HG02973 (cell line): Measurements from ENCODE around the gene LHX5.
"Not testable (repeated sequence)": the region's sequence is repeated elsewhere in the genome, so short reads cannot be mapped to it uniquely, and the experiment has no call there.

Source experiments
- ATAC-seq: cut with Tn5 transposase; IDR thresholded peaks from one replicate; pipeline ENCODE4 v1.9.1; 2021; ENCODE audit warnings: moderate library complexity; ENCODE audit not compliant: unreplicated experiment

LHX5 gene

DNA sequence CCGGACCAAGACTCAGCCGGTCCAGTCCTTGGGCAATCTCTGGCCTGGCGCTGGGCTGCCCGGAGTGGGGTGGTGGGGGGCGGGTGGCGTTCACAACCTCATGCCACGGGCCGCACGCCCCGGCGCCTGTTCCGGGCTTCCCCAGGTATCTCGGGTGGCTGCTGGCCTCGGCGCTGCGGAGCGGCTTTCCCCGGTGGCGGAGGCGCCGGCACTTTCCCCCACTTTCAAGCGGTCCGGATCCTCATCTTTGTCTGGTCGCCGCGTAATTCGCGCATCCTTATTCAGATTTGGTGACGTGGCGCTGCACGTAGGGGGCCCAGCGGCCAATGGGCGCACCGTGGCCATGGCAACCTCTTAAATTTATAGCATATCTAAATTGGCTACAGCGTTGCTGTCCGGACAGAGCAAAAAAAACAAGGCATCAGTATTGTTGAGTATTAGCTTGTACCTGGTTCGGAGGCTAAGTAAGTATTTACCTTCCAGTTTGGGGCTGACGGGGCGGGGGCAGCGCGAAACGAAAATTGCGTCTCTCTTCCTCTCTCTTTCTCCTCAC lies at the start of gene LHX5:
Gene LHX5 (minus strand): TSS at position 253 of the 553 bp plus-strand sequence. CDS start 373 bp downstream, outside the sequence.
- ATAC-seq: no peak

DNA sequence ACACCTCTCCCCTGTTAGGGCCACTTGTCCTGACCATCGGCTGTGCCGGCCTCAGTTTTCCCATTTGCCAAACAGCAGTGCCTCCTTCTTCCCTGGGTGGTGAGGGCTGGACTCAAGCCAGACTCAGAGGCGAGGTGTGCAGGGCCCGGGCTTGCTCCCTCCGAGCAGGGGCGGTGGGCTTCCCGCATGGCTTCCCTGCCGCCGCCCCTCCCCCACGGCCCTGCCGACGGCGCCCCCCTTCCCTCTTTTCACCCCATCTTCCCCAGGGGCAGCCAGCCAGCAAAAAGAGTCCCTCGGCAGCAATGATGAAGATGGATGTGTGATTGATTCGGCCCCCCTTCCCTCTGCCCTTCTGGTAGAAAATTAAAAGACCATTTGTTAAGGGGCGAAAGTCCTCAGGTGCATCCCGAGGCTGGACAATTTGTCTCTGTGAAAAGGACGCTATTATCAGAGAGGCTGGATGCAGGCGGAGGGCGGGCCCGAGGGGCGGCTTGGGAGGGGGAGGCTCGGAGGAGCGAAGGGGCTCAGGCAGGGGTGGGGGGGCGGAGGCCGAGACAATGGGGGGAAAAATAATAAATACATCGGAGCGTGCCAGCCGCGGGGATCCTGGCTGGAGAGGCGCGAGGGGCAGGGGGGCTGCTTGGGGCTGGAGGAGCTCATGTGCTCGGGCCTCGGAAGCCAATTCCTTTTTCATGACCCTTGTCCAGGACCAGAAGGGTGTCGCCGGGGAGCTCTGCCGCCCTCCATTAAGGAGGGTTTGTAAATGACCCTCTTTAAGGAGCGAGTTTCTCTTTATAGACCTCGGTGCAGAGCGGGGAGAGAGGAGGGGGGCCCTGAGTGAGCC lies 48.0 kb upstream of the LHX5 start:
- ATAC-seq: no peak

DNA sequence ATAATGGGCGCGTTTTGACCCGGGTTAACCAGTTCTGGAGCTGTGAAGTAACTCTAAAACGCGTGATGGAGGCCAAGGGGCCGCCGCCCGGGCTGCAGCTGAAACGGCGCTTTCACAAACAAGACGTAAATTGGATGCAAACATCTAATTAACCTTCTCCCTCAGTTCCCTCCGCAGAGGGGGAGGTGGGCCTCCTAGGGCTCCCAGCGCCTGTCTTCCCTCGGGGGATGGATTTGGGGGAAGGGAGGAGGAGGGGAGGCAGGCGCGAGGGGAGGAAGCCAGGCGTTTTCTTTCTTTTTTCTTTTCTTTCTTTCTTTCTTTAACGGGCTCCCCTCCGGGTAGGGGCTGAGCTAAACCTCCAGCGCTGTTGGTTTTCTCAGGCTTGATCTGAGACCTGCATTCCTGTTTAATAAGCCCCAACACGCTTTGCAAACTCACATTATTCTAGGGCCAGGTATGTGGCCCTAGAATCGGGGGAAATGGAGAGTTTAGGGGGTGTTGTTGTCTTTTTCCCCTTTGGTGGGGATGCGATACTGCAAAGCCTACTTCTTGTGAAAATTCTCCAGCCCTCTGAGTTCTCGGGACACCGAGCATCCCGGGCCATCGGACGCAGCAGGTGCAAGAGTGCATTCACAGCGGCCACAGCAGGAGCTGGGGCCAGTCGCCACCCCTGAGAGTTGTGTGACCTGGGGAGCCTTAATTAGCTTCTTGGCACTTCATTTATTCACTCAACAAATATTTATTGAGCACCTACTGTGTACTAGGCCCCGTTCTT lies 43.6 kb upstream of the LHX5 start:
- no peak for ATAC-seq

DNA sequence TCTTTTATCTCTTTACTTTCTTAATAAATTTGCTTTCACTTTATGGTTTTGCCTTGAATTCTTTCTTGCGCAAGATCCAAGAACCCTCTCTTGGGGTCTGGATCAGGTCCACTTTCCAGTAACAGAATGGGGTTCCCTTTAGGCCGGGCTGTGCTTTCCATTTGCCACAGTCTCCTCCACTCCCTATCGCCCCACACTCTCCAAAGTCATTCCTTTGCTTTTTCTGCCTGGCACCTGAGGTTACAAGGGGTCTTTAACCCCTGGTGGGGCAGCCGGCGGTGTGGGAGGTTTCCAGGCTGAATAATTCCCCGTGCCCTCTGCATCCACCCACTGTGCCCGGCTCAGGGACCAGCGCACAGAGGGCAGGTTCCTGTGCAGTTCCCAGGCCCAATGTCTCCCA lies 42.9 kb upstream of the LHX5 start:
- ATAC-seq: no peak

DNA sequence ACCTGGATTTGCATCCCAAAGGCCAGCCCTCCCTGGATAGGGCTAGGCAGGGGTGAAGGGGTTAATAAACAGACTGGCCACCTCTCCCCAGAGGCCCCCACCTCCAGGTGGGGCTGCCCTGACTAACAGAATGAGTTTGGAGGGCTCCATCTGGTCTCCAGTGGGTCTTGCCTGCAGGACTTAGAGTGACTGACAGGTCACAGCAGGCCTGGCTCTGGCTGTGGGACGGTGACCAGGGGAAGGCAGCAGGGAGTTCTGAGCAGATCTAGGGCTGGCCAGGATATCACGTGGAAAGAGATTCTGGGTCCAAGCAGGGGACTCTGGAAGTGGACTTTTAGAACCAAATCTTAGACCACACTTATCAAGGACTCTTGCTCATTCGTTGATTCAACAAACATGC lies 40.9 kb upstream of the LHX5 start:
- no peak for ATAC-seq

DNA sequence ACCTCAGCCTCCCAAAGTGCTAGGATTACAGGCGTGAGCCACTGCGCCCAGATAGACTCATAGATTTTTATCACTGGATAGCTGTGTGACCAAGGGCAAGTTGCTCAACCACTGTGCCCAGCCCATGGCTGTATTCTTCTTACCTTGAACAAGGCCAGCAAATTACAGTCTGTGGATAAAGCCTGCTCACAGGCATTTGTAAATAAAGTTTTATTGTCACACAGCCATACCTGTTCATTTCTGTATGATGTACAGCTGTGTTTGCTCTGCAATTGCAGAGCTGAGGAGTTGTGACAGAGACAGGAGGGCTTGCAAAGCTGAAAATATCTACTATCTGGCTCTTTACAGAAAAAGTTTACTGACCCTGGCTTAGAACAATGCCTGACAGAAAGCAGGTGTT lies 35.2 kb upstream of the LHX5 start:
- no peak for ATAC-seq

DNA sequence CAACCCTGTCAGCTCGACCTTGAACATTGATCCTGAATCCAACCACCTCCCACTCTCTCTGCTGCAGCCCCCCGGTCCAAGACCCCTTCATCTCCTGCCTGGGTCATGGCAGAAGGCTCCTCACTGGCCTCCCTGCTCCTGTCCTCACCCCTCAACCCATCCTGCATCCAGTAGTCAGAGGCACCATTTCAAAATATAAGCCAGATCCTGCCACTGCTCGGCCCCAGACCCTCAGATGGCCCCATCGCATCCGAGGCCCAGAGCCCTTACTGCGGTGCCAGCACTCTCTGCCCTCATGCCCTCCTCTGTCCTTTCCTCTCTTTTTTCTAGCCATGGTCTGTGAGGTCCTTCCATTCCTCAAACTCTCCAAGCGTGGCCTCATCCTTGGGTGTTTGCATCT lies 34.3 kb upstream of the LHX5 start:
- ATAC-seq: no peak

DNA sequence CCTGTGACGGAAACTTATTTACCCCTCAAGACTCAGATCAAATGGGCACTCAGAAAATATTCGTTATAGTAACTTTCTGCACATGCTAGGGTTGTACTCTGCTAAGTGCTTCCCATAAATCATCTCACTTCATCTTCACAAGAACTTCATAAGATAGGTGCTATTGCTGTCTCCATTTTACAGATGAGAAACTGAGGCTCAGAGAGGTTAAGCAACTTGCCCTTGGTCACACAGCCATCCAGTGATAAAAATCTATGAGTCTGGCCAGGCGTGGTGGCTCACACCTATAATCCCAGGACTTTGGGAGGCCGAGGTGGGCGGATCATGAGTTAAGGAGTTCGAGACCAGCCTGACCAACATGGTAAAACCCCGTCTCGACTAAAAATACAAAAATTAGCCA lies 33.2 kb upstream of the LHX5 start:
- ATAC-seq: no peak

DNA sequence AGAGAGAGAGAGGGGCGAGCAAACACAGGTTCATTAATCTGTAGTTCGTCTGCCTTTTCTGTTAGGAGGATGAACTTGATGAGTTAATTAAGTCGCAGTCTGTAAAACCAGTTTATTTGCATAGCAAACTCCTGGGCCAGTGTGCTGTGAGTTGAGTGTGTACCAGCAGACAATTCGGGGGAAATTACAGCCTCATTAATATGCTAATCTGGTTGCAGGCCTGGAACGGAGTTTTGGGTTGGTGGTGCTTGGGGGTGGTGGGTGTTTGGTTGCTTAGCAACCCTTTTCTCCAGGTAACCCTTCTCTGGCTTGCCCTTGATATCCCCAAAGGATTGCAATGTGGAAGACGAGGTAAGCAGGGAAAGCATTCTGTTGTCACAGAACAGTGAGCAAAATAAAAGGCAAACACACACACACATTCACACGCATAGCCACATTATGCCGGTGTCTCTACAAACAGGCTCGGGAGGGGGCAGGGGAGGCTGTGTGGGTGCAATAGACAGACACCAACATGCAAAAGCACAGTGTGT lies 29.2 kb upstream of the LHX5 start:
- ATAC-seq: no peak

DNA sequence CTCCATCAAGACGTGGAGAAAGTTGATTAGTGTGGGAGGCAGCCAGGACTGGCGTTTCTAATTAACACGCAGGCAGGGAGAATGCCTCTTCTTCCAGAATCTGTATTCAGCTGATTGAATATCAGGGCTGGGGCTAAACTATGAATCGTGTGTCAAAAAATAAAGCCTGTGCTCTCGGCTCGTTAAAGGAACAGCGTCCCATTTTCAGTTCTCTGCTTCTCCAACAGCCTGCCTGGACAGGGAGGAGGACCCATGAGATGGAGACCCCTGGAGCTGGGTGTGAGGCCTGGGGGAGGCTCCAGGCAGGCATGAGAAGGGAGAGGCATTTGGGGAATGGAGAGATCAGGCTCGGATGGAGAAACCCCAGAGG lies 28.6 kb upstream of the LHX5 start:
- ATAC-seq: no peak

DNA sequence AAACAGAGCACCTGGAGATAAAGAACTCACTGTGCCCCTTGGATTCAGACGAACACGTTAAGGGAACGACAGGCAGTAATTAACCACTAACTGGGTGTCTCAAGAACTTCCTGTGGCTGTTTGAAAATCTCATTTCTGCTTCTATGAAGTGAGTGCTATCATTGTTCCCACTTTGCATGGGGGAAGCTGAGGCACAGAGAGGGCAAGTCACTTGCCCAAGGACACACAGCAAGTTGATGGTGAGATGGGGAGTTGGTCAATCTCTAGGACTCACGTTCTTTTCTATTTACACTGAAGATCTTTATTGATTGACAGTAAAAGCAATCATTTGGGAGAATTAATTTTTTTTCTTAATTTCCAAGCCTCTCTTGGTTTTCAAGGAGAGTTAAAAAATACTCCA lies 26.8 kb upstream of the LHX5 start:
- ATAC-seq: no peak

DNA sequence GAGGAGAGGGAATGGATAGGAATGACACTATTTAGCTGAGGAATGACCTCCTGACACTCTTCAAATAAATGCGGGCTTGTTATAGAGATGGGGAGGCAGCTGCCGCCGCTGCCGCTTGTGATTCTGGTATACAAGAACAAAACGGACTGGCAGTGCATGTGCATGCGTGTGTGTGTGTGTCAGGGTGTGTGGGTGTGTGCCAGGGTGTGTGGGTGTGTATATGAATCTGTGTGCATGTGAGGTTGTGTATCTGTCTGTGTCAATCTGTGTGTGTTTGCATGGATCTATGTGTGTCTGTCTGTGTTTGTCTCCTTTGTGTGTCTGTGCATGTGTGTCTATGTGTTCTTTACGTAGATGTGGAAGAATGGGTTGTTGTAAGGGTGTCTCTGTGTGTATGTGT lies 26.0 kb upstream of the LHX5 start:
- no peak for ATAC-seq

DNA sequence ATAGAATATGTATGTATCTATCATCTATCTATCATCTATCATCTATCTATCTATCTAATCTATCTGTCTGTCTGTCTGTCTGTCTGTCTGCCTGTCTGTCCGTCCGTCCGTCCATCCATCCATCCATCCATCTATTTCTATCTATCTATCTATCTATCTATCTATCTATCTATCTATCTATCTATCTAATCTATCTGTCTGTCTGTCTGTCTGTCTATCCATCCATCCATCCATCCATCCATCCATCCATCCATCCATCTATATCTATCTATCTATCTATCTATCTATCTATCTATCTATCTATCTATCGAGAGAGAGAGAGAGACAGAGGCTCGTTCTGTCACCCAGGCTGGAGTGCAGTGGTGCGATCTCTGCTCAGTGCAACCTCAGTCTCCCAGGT lies 24.3 kb upstream of the LHX5 start:
- not testable (repeated sequence) for ATAC-seq

DNA sequence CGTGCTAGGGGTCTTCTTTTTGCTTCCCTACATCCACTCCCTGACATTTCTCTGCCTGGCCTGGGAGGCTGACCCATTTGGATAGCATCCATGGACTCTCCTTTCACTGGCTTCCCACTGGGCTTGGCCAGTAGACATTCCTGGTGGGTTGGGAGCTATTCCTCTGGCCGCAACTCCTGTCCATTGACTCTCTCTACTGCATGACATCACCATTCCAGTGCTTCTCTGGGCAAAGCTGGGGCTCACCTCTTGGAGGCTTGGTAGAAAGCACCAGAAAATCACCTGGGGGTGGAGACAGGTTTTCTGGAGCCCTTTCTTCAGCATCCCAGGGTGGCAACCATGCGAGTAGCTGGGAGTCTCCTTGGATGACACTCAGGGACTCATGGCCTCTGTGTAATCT lies 16.7 kb upstream of the LHX5 start:
- ATAC-seq: no peak

DNA sequence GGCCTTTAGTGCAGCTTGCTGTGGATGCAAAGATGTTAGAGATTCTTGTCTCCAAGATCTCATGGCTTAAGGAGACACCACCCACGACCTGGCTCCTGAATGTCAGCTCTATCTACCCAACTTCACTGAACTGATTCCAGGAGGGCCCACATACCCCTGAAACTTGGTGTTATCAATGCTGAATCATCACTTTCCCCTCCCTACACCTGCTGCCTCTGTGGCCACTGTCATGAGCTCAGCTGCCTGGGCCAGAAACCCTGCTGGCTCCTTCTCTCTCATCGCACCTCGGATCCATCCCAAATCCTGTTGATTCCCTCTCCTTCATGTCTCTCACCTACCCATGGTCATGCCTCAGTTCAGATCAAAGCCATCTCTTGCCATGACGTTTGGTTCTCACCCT lies 15.1 kb upstream of the LHX5 start:
- ATAC-seq: no peak

DNA sequence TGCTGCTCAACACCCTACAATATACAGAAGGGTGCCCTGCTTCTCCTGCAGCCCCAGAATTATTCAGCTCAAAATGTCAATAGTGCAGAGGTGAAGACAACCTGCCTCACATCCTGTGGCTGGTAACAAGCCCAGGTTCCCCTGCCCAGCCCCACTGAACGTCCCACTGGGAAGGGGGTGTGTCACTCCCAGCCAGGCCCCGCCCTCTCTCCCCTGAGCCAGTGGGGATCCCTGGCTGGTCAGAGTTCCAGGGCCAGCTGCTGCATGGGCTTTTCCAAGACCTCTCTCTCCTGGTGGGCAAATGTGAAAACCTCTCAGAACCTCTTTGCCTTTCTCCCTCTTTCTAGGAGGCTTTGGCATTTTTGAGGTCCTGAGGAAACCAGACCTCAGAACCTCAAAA lies 13.7 kb upstream of the LHX5 start:
- ATAC-seq: no peak

DNA sequence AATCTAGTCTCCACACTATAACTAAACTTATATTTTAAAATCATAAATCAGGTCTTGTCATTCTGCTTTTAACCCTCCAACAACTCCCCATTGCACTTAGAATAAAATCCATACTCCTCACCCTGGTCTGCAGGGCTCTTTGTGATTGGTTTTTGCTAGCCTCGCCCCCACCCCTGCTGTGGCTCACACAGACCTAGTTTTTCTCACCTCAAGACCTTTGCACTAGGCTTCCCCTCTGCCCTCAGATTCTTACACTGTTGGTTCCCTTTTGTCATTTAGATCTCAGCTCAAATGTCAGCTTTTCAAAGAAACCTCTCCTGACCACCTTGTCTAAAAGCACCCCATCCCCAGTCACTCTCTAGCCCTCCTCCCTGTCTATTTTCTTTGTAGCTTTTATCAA lies 10.7 kb upstream of the LHX5 start:
- no peak for ATAC-seq

DNA sequence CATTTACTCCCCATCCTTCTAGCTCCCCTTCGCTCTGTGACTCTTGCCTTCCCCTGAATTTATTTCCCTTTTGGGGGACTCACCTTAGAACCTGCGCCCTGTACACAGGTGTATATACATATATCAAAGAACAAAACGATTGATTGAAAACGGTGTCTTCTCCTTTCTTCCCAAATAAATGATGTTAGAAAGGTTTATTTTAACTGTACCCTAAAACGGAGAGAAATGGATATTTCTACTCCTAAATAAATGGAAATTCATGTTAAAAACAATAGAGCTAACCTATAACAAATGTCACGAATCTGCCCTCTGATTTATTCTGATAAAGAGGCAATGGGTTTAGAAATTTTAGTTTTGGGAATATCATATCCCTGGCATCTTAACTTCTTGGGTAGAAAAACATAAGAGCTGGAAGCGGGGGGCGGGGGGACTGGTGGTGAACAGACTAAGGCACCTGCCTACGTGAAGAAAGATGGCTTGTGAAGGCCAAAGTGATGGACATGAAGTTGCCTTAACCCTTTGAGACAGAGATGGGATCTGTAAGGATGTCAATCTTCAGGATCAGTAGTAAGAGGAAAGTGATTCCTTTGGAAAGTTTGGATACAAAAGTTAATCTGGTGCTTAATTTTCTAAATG lies 8.8 kb upstream of the LHX5 start:
- no peak for ATAC-seq

DNA sequence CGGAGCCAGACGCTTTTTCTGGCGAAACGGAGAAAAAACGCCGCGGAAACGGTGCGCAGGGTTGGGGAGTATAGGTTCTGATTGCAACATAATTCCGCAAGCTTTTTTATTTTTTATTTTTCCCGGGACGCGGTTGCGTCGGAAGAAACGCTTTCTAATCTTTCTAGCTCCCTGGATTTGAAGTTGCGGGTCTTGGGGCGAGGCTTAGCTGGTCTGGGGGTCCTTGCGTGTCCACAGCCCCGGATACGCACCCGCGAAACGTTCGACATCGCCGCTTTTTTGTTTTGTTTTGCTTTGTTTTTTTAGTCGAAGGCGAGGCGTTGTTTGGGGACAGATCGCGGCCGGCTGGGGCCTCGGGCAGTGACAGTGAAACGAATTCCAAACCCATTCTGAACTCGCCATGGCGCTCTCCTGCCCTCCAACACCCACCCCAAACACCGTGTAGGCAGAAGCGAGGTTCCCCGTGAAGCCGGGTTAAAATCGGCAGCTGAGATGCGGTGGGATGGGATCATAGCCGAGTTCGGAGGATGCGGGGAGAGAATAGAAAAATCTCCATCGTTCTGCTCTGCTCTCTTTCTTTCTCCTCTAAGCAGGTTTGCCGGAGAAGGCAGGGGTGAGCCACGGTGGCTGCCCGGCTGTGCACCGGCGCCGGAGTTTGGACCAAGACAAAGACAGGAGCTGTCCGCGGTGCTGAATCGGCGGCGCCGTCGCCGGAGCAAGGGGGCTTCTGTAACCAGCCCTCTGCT lies 8.1 kb upstream of the LHX5 start:
- ATAC-seq: no peak

DNA sequence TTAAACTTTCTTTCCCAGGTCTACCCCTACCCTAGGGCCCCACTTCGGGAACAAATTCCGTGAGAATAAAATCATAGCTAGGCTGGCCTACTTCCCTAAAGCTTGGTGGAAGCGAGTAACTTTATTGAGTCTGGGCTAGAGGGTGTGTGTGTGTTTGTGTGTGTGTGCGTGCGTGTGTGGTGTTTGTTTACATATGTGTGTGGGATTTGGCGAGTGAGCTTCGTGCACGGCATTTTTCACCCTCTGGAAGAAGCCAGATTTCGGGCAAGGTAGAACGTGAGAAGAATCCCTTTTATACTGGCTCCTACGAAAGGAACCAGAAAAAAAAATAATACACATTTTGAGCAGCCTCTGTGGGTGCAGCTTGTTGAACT lies 7.5 kb upstream of the LHX5 start:
- no peak for ATAC-seq
